Inflammatory macrophage (primary cell): ENCODE results near the gene TTC38.
A peak's percentile ranks its signal among the peaks of the same experiment; 100 is the strongest.
"Not testable (repeated sequence)": the region's sequence is repeated elsewhere in the genome, so short reads cannot be mapped to it uniquely, and the experiment has no call there.

Experiments
- DNase-seq, 2 donors: peaks; one replicate each; pipeline ENCODE4 v3.0.0-alpha.2; 2020 to 2022

TTC38 gene

GRCh38 chr22:46246178-46246577 is 21.6 kb upstream of the TTC38 start:
- DNase-seq = no peak

GRCh38 chr22:46247443-46247975 is 20.3 kb upstream of the TTC38 start:
- DNase-seq = no peak

- peak; percentile 94 to 95 for DNase-seq
Measured at GRCh38 chr22:46250035-46250782, 17.6 kb upstream of the TTC38 start, which contains the start of gene CDPF1. TSS of gene CDPF1 (minus strand) at chr22:46250293. CDS start at chr22:46248284, 2,009 bp downstream.

- no peak for DNase-seq
Measured at GRCh38 chr22:46250783-46251125, 17.1 kb upstream of the TTC38 start.

GRCh38 chr22:46251266-46251665 is 16.5 kb upstream of the TTC38 start:
- DNase-seq = no peak

- DNase-seq = no peak
Measured at GRCh38 chr22:46251816-46252380, 15.9 kb upstream of the TTC38 start.

GRCh38 chr22:46256358-46256958 is 11.3 kb upstream of the TTC38 start:
- no peak for DNase-seq

GRCh38 chr22:46259374-46259773 is 8.4 kb upstream of the TTC38 start:
- peak; percentile 32 to 42 for DNase-seq

GRCh38 chr22:46260038-46260437 is 7.8 kb upstream of the TTC38 start:
- DNase-seq = no peak

- peak; percentile 58 to 75 for DNase-seq
Measured at GRCh38 chr22:46262449-46263215, 5.2 kb upstream of the TTC38 start.

- no peak for DNase-seq
Measured at GRCh38 chr22:46263216-46263590, 4.6 kb upstream of the TTC38 start, which contains the start of gene PKDREJ. TSS of gene PKDREJ (minus strand) at chr22:46263343. CDS start at chr22:46263322, 21 bp downstream.

GRCh38 chr22:46264520-46264919 is 3.3 kb upstream of the TTC38 start:
- not testable (repeated sequence) for DNase-seq

- DNase-seq = not testable (repeated sequence)
Measured at GRCh38 chr22:46265627-46266026, 2.2 kb upstream of the TTC38 start.

- DNase-seq = no peak
Measured at GRCh38 chr22:46269564-46269963, 1.8 kb downstream of the TTC38 start.

GRCh38 chr22:46272196-46272595 is 4.4 kb downstream of the TTC38 start:
- DNase-seq = no peak

- no peak for DNase-seq
Measured at GRCh38 chr22:46272762-46273431, 5.1 kb downstream of the TTC38 start.

- no peak for DNase-seq
Measured at GRCh38 chr22:46273432-46274148, 5.8 kb downstream of the TTC38 start.

GRCh38 chr22:46274381-46274780 is 6.6 kb downstream of the TTC38 start:
- DNase-seq = no peak

- no peak for DNase-seq
Measured at GRCh38 chr22:46275455-46276122, 7.8 kb downstream of the TTC38 start.

GRCh38 chr22:46276563-46276962 is 8.8 kb downstream of the TTC38 start:
- DNase-seq = no peak
